DMS153 (cell line): ENCODE measurements around the gene NOX3.

ENCODE experiments used
- DNase-seq: peaks from one replicate; lab custom pipeline; 2025; lab: John Stamatoyannopoulos, UW

The NOX3 gene

DNA sequence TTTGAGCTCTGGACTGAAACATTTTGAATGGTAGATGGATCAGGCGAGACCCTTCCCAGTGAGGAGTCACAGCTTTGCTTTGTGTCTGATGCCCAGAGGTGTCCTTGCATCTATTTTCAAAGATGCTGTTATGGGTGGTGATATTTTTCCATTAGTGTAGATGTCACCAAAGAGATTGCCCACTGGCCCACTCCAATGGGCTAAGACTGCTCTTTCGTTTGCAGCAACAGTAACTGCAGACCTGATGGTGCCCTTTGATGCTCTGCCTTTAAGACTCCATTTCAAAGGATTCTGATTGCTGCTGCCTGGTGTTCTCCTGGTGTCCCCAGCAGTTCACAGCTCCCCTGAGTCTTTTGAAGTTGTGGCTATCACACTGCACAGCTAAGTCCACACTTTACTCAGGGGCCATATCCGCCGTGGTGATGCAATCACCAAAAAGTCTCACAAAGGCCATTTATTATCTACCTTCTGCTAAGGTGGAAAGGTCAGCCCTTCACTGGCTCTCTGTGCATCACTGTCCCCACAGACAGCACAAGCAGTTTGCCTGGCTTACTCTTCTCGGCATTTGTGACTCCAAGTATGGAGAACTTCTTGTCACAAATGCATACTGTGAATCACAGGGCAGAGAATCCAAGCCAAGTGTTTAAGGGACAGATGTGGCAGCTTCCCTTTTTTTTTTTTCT lies 56.4 kb downstream of the NOX3 start:
- no peak for DNase-seq

DNA sequence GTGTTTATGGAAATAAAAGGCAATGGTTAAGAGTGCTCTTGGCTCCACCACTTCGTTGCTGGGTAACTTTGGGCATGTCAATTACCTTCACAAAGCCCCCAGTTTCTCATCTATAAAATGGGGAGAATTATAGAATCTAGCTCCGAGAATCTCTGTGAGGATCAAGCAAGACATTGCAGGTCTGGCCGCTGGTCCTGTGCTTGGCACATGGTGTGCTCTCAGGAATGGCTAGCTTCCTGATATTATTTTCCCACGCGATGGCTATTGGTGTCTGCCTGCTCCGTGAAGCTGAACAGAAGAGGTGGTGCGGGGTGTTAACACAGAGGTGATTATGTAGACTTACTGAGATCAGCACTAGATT lies 57.0 kb downstream of the NOX3 start:
- DNase-seq, result no peak

DNA sequence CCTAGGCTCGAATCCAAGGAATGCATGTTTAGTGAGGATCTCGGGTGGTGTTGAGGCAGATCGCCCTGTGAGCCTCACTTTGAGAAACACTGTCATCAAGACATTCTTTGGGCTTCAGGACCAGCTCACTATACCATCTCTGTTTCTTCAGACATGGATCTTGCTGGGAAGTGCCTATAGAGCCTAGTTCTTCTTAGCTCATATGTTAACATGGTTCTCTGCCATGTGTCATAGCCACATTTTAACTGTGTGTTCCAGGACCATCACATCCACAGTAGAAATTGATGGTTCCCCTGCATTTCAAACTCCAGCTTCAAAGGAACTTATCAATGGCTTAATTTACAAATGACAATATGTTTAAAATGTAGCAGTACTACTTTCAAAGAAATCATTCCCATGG lies 57.4 kb downstream of the NOX3 start:
- no peak for DNase-seq

GRCh38 chr6:155397172-155397705 lies 58.4 kb downstream of the NOX3 start:
- no peak for DNase-seq

DNA sequence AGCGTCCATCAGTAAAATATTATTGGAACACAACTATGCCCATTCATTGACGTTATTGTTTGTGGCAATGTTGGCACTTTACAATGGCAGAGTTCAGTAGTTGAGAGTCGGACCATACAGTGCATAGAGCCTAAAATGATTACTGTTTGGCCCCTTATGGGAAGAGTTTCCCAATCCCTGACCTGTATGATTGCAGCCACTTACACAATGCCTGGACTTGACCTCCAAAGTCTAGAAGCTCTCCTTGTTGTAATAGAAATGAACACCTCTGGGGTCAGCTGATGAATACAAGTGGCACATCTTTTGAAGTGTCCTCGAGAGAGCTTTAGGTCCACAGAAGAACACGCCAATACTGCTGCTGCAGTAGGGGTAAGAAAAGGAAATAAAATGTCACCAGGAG lies 59.0 kb downstream of the NOX3 start:
- no peak for DNase-seq

DNA sequence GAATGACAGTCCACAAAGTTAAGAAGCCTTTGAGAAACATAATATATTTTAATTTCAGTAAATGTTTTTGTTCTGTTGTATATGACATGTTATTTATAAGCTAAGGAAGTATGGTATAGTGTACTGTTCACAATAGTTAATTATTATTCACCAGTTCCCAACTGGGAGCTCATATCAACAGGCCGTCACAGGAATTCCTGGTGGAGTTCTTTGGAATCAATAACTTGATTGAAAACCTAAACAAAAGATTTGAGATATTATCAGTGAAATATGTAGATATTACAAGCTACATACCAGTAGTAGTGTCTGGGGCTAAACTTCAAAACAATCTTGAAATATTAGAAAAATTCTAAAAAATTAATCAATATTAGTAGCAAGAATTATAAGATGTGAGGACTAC lies 60.3 kb downstream of the NOX3 start:
- DNase-seq, result no peak

DNA sequence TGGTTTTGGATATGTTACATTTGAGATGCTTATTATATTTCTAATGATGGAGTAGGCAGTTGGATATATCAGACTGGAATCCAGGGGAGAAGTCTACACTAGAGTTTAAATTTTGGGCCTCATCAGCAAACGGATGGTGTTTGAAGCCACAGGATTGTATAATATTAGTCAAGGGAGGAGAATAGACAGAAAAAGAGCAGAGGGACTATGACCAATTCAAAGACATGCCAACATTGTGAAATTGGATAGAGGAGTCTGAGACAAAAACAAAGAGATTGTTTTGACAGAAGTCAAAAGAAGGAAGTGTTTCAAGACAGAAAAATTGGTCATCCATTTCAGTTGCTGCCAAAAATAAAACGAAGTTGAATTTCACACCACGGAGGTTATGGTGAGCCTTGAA lies 66.5 kb downstream of the NOX3 start:
- DNase-seq, result no peak

DNA sequence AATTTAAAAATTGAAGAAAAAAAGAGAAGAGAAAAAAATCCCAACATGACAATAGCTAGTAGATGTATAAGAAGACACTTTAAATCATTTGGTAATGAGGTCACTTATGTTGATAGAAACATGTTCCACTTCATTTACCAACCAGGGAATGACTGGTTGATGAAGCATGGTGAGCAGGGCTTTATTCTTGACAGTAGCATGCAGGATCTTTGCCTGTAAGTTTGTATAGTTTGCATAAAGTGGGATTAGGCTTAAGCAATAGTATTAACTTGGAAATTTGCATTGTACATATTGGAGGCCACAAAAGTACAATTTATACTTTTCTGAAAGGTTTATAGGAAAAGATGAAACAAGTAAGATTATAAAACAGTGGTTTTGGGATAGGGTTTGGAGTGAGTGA lies 67.0 kb downstream of the NOX3 start:
- DNase-seq, result no peak

- DNase-seq, result no peak
Measured at GRCh38 chr6:155387481-155387880, 68.2 kb downstream of the NOX3 start.

- no peak for DNase-seq
Measured at GRCh38 chr6:155384321-155384952, 71.2 kb downstream of the NOX3 start.

GRCh38 chr6:155383913-155384312 lies 71.7 kb downstream of the NOX3 start:
- no peak for DNase-seq

DNA sequence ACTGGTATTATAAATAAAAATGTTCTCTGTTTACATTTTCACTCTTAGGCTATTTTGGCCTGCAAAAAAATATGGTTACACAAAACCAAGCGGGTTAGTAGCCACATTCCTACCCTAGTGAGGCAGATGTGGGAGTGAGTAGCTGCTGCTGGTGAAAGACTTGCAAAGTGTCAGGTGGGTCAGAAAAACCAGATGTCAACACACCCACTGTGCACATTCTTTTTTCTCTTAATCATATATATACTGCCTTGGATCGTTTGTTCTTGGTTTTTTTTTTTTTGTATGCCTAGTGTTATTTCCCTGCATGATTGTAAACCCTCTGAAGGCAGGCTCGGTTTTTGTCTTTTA lies 73.3 kb downstream of the NOX3 start:
- DNase-seq, result no peak

- no peak for DNase-seq
Measured at GRCh38 chr6:155381673-155382337, 73.8 kb downstream of the NOX3 start.

GRCh38 chr6:155380666-155381332 lies 74.8 kb downstream of the NOX3 start:
- no peak for DNase-seq

- DNase-seq, result no peak
Measured at GRCh38 chr6:155378724-155379123, 76.9 kb downstream of the NOX3 start.

GRCh38 chr6:155378276-155378675 lies 77.4 kb downstream of the NOX3 start:
- DNase-seq, result no peak

DNA sequence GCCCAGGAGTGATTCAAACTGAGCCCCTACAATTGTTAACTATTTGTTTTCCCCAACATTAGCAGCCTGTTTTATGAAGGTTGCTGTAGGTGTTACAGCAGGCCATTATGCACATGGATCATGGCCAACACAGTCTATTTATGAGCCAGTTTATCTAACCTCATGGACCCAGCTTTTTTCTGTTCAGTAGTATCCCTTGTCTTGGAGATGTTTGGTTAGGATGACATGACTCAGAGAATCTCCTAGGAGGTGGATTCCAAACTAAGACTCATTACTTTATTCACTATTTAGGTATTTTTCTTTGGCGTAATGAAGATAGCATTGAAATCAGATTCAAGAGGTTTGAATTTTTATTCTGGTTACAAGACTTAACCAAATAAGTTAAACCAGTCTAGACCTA lies 78.6 kb downstream of the NOX3 start:
- DNase-seq, result no peak

GRCh38 chr6:155375801-155376200 lies 79.8 kb downstream of the NOX3 start:
- DNase-seq, result no peak

DNA sequence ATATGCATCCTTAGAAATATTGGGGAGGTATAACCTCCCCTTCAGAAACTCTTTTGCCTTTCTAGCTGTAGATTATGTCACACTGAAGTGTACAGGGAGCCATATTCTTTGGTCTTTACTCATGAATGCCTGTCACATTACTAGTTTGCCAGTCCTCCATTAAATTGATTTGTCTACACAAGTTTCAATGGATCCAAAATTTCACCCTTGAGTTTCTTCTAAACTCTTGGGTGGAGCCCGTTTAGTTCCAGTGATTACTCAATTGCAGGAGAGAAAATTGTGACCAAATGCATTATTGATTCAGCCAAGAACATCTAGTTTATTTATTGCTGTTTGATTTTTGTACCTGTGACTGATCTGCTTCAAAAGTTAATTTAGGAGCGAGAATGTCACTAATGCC lies 81.0 kb downstream of the NOX3 start:
- DNase-seq, result no peak

DNA sequence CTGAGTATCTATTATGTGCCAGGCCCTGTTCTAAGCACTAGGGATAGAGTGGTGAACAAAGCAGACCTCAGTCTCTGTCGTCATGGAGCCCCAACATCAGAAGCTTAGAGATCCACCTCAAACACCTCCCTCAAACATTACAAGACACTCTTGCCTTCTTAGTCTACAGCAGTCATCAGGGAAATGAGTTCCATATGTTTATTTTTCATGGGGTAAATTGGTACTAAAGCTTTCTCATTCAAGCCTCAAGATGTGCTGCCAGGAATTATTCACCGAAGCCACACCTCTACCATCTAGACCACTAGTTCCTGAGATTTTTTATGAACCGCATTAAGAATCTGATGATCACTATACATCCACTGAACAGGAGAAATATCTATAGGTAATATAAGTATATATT lies 82.4 kb downstream of the NOX3 start:
- no peak for DNase-seq

DNA sequence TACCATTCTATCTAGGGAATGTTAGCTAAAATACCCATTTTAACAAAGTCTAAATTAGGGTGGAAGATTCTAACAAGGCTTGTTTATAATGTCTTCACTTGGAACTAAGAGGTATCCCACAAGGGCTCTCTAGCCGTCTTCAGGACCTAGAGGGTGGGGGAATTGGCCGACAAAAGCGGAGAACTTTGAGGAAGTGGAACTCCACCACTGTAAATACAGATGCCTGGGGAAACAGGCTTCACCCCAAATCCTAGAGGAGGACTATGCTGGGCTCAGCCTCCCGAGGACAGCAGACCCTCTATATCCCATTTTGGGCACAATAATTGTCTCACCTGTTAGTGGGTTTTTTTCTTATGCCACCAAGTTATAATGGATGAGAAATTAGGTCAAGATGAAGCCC lies 83.4 kb downstream of the NOX3 start:
- no peak for DNase-seq

DNA sequence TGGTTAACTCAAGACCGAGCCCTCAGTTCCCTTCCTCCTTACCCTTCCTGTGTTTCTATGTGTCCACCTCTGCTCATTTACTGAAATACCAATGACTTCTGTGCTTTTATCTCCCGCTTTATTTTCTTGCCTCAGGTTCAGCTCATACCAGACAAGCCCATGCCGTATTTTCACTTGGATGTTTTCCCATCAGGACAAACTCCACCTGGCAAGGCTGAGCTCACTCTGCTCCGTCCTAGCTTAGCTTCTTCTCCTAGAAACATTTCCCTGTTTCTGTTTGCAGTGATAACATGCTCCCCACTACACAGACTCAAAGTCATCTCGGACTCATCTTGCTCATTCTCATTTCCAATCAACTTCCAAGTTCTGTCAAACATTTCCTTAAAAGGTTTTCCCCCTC lies 84.4 kb downstream of the NOX3 start:
- no peak for DNase-seq

DNA sequence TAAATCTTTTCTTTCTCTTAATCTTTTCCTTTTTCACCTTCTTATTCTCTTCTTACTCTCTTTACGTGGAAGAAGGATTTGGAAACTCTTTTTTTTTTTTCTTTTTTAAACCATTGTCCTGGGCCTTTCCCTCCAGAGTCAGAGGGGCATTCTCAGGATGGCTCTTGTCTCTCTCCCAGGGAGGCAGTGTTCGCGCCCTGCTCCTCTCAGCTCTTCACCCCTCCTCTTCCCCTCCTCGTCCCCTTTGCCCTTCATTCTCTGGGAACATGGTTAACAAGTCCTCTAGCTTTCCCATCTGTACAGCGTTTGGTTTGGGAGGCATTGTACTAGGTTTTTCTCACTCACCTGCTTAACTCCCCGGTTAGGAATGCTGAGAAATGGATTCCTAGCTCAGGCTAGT lies 89.3 kb downstream of the NOX3 start:
- DNase-seq, result no peak
